ENCODE results near the gene QRICH1.

QRICH1 gene

GRCh38 chr3:49112262-49112661 lies 18.4 kb upstream of the QRICH1 start:
- DNase-seq, result no peak

GRCh38 chr3:49111347-49111746 lies 17.5 kb upstream of the QRICH1 start:
- no peak for DNase-seq

- DNase-seq, result no peak
These were observed 16.9 kb upstream of the QRICH1 start for GRCh38 chr3:49110780-49111179.

- DNase-seq, result no peak
These were observed 14.5 kb upstream of the QRICH1 start for GRCh38 chr3:49108346-49108745.

- DNase-seq, result peak; percentile 91
These were observed 10.8 kb upstream of the QRICH1 start, which contains the start of gene QARS1 for GRCh38 chr3:49104427-49105291. Gene QARS1 (minus strand): TSS chr3:49104757. CDS start chr3:49104733, 24 bp downstream.

- DNase-seq, result no peak
These were observed 10.2 kb upstream of the QRICH1 start for GRCh38 chr3:49104052-49104426.

GRCh38 chr3:49100046-49100615 lies 6.3 kb upstream of the QRICH1 start:
- no peak for DNase-seq

- no peak for DNase-seq
These were observed 5.2 kb upstream of the QRICH1 start for GRCh38 chr3:49098910-49099630.

GRCh38 chr3:49098429-49098828 lies 4.6 kb upstream of the QRICH1 start:
- no peak for DNase-seq

GRCh38 chr3:49092938-49093852 lies 676 bp downstream of the QRICH1 start:
- peak; percentile 82 for DNase-seq

GRCh38 chr3:49081429-49081828 lies 12.4 kb downstream of the QRICH1 start:
- no peak for DNase-seq

- no peak for DNase-seq
These were observed 14.6 kb downstream of the QRICH1 start for GRCh38 chr3:49079270-49079669.

GRCh38 chr3:49076646-49077045 lies 17.2 kb downstream of the QRICH1 start:
- no peak for DNase-seq

- DNase-seq, result no peak
These were observed 17.8 kb downstream of the QRICH1 start for GRCh38 chr3:49076116-49076515.

GRCh38 chr3:49058011-49058410 lies 35.9 kb downstream of the QRICH1 start:
- no peak for DNase-seq

GRCh38 chr3:49057268-49057667 lies 36.6 kb downstream of the QRICH1 start:
- no peak for DNase-seq

- no peak for DNase-seq
These were observed 39.5 kb downstream of the QRICH1 start for GRCh38 chr3:49054344-49054862.

- no peak for DNase-seq
These were observed 40.3 kb downstream of the QRICH1 start for GRCh38 chr3:49053543-49053942.

GRCh38 chr3:49035281-49035680 lies 58.6 kb downstream of the QRICH1 start:
- DNase-seq, result no peak

- no peak for DNase-seq
These were observed 59.2 kb downstream of the QRICH1 start for GRCh38 chr3:49034650-49035049.

- DNase-seq, result no peak
These were observed 61.1 kb downstream of the QRICH1 start for GRCh38 chr3:49032646-49033304.

GRCh38 chr3:49030321-49030720 lies 63.5 kb downstream of the QRICH1 start:
- no peak for DNase-seq
